ENCODE measurements around the gene BMPR1A.

DNA sequence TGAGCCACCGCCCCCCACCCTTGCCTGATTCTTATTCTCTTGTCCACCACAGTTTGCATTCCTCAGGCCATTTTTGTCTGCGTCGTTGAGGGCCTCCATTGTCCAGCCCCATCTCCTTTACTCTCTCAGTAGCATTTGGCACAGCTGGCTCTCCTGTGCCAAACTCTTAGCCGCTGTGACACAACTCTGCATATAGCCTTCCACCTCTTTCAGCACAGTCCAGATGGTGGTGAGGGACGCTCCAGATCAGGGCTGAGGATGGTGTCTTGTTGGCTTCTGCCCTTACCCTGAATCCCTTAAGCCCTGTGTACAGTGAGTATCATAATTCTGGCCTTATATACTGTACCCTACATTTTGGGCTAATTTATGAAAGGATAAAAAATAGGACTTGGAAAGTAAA lies 45.6 kb downstream of the BMPR1A start:
- TF ChIP-seq CTCF (IDR thresholded peaks at IDR 0.05; ENCODE audit: insufficient read depth, low read length) = no peak
- TF ChIP-seq GABPA (IDR thresholded peaks at IDR 0.05; ENCODE audit: low read depth) = no peak
- no peak for TF ChIP-seq POLR2AphosphoS5 (IDR thresholded peaks at IDR 0.05; ENCODE audit: low read depth)
- no peak for TF ChIP-seq REST (IDR thresholded peaks at IDR 0.05; ENCODE audit: insufficient replicate concordance, low read depth)
